ENCODE measurements around the gene ENOX1. TPM values are rescaled to one million over a fixed set of nuclear protein-coding genes. Genes with fewer than 3 reads are reported as not detected.

ENOX1 gene
- total and polyA plus RNA-seq, 9 of the 15 experiments (the other 6 are each of a cell fraction or from before 2014, with no cell fraction given) = not detected

DNA sequence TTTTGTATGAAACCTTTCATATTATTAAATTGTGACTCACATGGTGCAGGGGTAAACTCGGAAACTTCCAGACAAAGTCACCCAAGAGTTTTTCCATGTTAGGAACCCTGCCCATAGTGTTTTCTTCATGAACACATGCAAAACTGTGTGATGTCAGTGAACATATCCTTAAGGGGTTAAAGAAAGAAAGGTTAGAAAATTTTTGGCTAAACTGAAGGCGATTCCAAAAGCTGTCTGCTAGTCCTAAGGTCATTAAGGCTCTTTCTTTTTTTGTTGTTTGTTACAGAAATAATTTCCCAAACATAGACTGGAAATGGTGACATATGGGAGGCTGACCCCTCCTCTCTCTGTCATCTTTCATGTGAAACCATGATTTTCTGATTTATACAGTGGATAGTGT is 491.5 kb downstream of the ENOX1 start (continued):
- TF ChIP-seq, protein P1, sequence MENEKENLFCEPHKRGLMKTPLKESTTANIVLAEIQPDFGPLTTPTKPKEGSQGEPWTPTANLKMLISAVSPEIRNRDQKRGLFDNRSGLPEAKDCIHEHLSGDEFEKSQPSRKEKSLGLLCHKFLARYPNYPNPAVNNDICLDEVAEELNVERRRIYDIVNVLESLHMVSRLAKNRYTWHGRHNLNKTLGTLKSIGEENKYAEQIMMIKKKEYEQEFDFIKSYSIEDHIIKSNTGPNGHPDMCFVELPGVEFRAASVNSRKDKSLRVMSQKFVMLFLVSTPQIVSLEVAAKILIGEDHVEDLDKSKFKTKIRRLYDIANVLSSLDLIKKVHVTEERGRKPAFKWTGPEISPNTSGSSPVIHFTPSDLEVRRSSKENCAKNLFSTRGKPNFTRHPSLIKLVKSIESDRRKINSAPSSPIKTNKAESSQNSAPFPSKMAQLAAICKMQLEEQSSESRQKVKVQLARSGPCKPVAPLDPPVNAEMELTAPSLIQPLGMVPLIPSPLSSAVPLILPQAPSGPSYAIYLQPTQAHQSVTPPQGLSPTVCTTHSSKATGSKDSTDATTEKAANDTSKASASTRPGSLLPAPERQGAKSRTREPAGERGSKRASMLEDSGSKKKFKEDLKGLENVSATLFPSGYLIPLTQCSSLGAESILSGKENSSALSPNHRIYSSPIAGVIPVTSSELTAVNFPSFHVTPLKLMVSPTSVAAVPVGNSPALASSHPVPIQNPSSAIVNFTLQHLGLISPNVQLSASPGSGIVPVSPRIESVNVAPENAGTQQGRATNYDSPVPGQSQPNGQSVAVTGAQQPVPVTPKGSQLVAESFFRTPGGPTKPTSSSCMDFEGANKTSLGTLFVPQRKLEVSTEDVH (IDR thresholded peaks at IDR 0.05; ENCODE audit: low read depth, partially characterized antibody) = no peak
- no peak for TF ChIP-seq ZNF41 (CRISPR knock-in tag; conservative IDR thresholded peaks at IDR 0.05)
- no peak for TF ChIP-seq FOXA3 (CRISPR knock-in tag; conservative IDR thresholded peaks at IDR 0.05 in 1 of 2, IDR thresholded peaks at IDR 0.05 in 1 of 2)
- no peak for TF ChIP-seq SMAD4 (CRISPR knock-in tag; conservative IDR thresholded peaks at IDR 0.05)
- no peak for TF ChIP-seq EGR1 (conservative IDR thresholded peaks at IDR 0.05)

DNA sequence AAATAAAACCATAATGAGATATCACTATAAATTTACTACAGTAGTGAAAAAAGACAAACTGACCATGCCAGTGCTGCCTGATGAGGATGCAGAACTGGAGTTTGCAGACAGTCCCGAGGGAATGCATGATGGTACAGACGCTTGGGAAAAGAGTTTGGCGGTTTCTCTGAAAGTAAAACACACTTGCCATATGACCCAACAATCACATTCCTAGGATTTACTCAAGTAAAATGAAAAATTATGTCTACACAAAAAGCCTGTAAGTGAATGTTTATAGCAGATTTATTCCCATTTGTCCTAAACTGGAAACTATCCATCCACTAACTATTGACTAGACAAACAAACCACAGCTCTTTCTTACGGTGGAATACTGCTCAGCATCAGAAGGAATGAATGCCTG is 492.4 kb downstream of the ENOX1 start:
- FAIRE-seq = no peak

More for the DNA sequence above, 492.4 kb downstream of the ENOX1 start:
- Histone ChIP-seq H3K4me3 (no peak overlapping the region), H3K27me3 (ENCODE audit: control insufficient read depth in 2 of 2, insufficient read depth in 2 of 2, low read length in 2 of 2) (no peaks in the 10 kb centered on the region), H3K9ac (ENCODE audit: insufficient read depth in 1 of 2, low read depth in 2 of 2, low read length in 2 of 2) (no peak overlapping the region), H3K79me2 (ENCODE audit: control insufficient read depth, insufficient read depth, low read length) (no peaks in the 10 kb centered on the region), H3K9me3 (replicated peaks; ENCODE audit: control insufficient read depth, insufficient read depth, low read depth, low read length) (no peaks in the 10 kb centered on the region), H3K4me2 (ENCODE audit: insufficient read depth, low read length) (no peak overlapping the region), H2AFZ (ENCODE audit: low read depth, low read length) (no peak overlapping the region), H3K27ac (ENCODE audit: extremely low read depth, low read depth, low read length) (no peak overlapping the region), H4K20me1 (replicated peaks; ENCODE audit: control insufficient read depth, insufficient read depth, low read length) (no peaks in the 10 kb centered on the region), H3K36me3 (ENCODE audit: control insufficient read depth, insufficient read depth, low read length) (no peaks in the 10 kb centered on the region), H3K9me1 (ENCODE audit: control insufficient read depth, insufficient read depth, low read length) (no peaks in the 10 kb centered on the region), H3K4me1 (replicated peaks in 1 of 2; ENCODE audit: control insufficient read depth in 2 of 2, insufficient read depth in 2 of 2, low read length in 2 of 2) (no peaks in the 10 kb centered on the region)
- in situ Hi-C loops (cut with MboI) = no loop called here
- ChIA-PET CTCF (ENCODE audit: low intra/inter-chr PET ratio) (no interaction called here), POLR2A (no interaction called here)
- ATAC-seq = no peak
- intact Hi-C loops (cut with micrococcal nuclease) = no loop called here
- WGBS (ENCODE audit: insufficient coverage, low coverage, missing lambda C conversion rate) = 0% methylated on average over 4 of the region's 4 CpGs
- no peak for DNase-seq (ENCODE audit: extremely low read depth in 1 of 4, low spot score in 3 of 4)
- TF ChIP-seq ZNF217 (CRISPR knock-in tag; IDR thresholded peaks at IDR 0.05) (no peak), MAFG (tag; conservative IDR thresholded peaks at IDR 0.05) (no peak), ESRRA (IDR thresholded peaks at IDR 0.05; ENCODE audit: borderline replicate concordance, low read depth) (no peak), TEAD2 (tag; IDR thresholded peaks at IDR 0.05) (no peak), SMARCA5 (IDR thresholded peaks at IDR 0.05) (no peak), SIX5 (IDR thresholded peaks at IDR 0.05; ENCODE audit: borderline replicate concordance in 1 of 2, insufficient read depth in 1 of 2, low read depth in 1 of 2, low read length in 2 of 2) (no peak), YBX1 (IDR thresholded peaks at IDR 0.05) (no peak), DNMT1 (IDR thresholded peaks at IDR 0.05) (no peak), FOSL1 (tag; conservative IDR thresholded peaks at IDR 0.05) (no peak)
- TF ChIP-seq, protein P2, sequence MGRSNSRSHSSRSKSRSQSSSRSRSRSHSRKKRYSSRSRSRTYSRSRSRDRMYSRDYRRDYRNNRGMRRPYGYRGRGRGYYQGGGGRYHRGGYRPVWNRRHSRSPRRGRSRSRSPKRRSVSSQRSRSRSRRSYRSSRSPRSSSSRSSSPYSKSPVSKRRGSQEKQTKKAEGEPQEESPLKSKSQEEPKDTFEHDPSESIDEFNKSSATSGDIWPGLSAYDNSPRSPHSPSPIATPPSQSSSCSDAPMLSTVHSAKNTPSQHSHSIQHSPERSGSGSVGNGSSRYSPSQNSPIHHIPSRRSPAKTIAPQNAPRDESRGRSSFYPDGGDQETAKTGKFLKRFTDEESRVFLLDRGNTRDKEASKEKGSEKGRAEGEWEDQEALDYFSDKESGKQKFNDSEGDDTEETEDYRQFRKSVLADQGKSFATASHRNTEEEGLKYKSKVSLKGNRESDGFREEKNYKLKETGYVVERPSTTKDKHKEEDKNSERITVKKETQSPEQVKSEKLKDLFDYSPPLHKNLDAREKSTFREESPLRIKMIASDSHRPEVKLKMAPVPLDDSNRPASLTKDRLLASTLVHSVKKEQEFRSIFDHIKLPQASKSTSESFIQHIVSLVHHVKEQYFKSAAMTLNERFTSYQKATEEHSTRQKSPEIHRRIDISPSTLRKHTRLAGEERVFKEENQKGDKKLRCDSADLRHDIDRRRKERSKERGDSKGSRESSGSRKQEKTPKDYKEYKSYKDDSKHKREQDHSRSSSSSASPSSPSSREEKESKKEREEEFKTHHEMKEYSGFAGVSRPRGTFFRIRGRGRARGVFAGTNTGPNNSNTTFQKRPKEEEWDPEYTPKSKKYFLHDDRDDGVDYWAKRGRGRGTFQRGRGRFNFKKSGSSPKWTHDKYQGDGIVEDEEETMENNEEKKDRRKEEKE (IDR thresholded peaks at IDR 0.05; ENCODE audit: borderline replicate concordance in 1 of 2, control insufficient read depth in 1 of 2, low read depth in 2 of 2, low read length in 1 of 2) = no peak
- TF ChIP-seq, protein P3, sequence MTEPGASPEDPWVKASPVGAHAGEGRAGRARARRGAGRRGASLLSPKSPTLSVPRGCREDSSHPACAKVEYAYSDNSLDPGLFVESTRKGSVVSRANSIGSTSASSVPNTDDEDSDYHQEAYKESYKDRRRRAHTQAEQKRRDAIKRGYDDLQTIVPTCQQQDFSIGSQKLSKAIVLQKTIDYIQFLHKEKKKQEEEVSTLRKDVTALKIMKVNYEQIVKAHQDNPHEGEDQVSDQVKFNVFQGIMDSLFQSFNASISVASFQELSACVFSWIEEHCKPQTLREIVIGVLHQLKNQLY (CRISPR knock-in tag; conservative IDR thresholded peaks at IDR 0.05) = no peak
- no TSS peak for BruUV-seq (replicated peaks)
